Body of pancreas (tissue), 4 donors: ENCODE measurements around the gene SLC17A2. TPM values are rescaled to one million over a fixed set of nuclear protein-coding genes. Genes with fewer than 3 reads are reported as not detected.
A peak's percentile ranks its signal among the peaks of the same experiment; 100 is the strongest.

Source experiments
- ATAC-seq: fragments of 150-250 bp; one replicate; pipeline ENCODE4 v1.9.1; 2016
- DNase-seq, 4 donors: peaks; one replicate each; pipeline ENCODE4 v3.0.0-alpha.2; 2019
- H3K27ac ChIP-seq, 4 donors: fragments of 200-600 bp; sonication (generic); 1 replicate in 3 of 4; 2 replicates in 1 of 4; pipeline versions ENCODE4 v1.5.1 to v1.6.1; 2016 to 2019; ENCODE audit warnings: mild to moderate bottlenecking in 1 of 4, mixed read lengths in 1 of 4, moderate library complexity in 1 of 4
- H3K27me3 ChIP-seq, 2 donors: fragments of 200-600 bp; sonication (generic); one replicate each; pipeline ENCODE4 v1.6.0; 2016; ENCODE audit warnings: mild to moderate bottlenecking in 1 of 2
- H3K36me3 ChIP-seq, 2 donors: fragments of 200-600 bp; sonication (generic); replicated peaks in 1 of 2; 2 replicates each; pipeline ENCODE4 v1.5.1; 2016; ENCODE audit warnings: low read depth in 2 of 2; ENCODE audit not compliant: insufficient read depth in 1 of 2
- H3K4me1 ChIP-seq: fragments of 200-600 bp; sonication (generic); one replicate; pipeline ENCODE4 v1.6.0; 2016
- H3K4me3 ChIP-seq, 2 donors: fragments of 200-600 bp; sonication (generic); 1 replicate in 1 of 2; 2 replicates in 1 of 2; pipeline ENCODE4 v1.5.1; 2016 to 2019
- H3K9me3 ChIP-seq, 3 donors: fragments of 200-600 bp; sonication (generic); 1 replicate in 2 of 3; 2 replicates in 1 of 3; pipeline ENCODE4 v1.5.1; 2016
- CTCF ChIP-seq, 7 experiments: fragments of 450-650 bp in 4 of 7; fragments of 200-600 bp in 3 of 7; sonication (generic) in 3 of 7; IDR thresholded peaks; one replicate each; pipeline ENCODE4 v1.5.1; 2016 to 2019; ENCODE audit warnings: antibody characterized with exemption in 7 of 7
- POLR2A ChIP-seq, 3 donors: fragments of 450-650 bp; IDR thresholded peaks; one replicate each; pipeline ENCODE4 v1.6.1; 2016; ENCODE audit warnings: antibody characterized with exemption in 3 of 3, mild to moderate bottlenecking in 2 of 3
- WGBS, 2 donors: methylation state at CpG; one replicate each; pipeline ENCODE4 v1.1.5; 2017; 5-methylcytosine and 5-hydroxymethylcytosine counted together
- intact Hi-C: fragments of 100-400 bp; cut with DNase I; formaldehyde crosslinking; loops from one replicate; pipeline ENCODE4 v1.15.1; 2023
- total RNA-seq, 2 donors: library from RNA; depleted of rRNA; stranded (reverse); fragments of >200 nt; gene quantifications; one replicate each; pipeline ENCODE4 v1.1.0, GENCODE V29; 2016

The SLC17A2 gene
- total RNA-seq, 2 donors from 2014 or later = not detected

- ATAC-seq (no peak), DNase-seq (no peak)
- Histone ChIP-seq H3K27ac (no peak overlapping the region), H3K4me1 (peaks cover 18% of the 10 kb centered on the region), H3K27me3 (no peaks in the 10 kb centered on the region), H3K36me3 (no peaks in the 10 kb centered on the region), H3K9me3 (no peaks in the 10 kb centered on the region), H3K4me3 (no peak overlapping the region)
- WGBS, 2 donors = 12 to 36% methylated on average over 1 of the region's 1 CpG
- intact Hi-C loops = no loop called here
- no peak for TF ChIP-seq POLR2A (IDR thresholded peaks at IDR 0.05)
- TF ChIP-seq CTCF (IDR thresholded peaks at IDR 0.05) = no peak
These were observed 29.6 kb downstream of the SLC17A2 start for GRCh38 chr6:25900843-25901242.

GRCh38 chr6:25899580-25900408 is 30.7 kb downstream of the SLC17A2 start:
- intact Hi-C loops = no loop called here
- H3K36me3 ChIP-seq = no peaks in the 10 kb centered on the region
- peaks cover 18% of the 10 kb centered on the region for H3K4me1 ChIP-seq
- peak overlapping the region in 1 of 4 donors; percentile 33 for H3K27ac ChIP-seq
- H3K4me3 ChIP-seq = no peak overlapping the region
- WGBS, 2 donors = 42 to 59% methylated on average over 2 of the region's 2 CpGs
- no peak for DNase-seq
- no peaks in the 10 kb centered on the region for H3K9me3 ChIP-seq
- TF ChIP-seq POLR2A (IDR thresholded peaks at IDR 0.05) (no peak), CTCF (IDR thresholded peaks at IDR 0.05) (no peak)
- no peak for ATAC-seq
- no peaks in the 10 kb centered on the region for H3K27me3 ChIP-seq

GRCh38 chr6:25899123-25899522 is 31.4 kb downstream of the SLC17A2 start:
- no peaks in the 10 kb centered on the region for H3K27me3 ChIP-seq
- no peak for TF ChIP-seq POLR2A (IDR thresholded peaks at IDR 0.05)
- no peak for TF ChIP-seq CTCF (IDR thresholded peaks at IDR 0.05)
- no peaks in the 10 kb centered on the region for H3K36me3 ChIP-seq
- ATAC-seq = no peak
- H3K27ac ChIP-seq = no peak overlapping the region
- peaks cover 18% of the 10 kb centered on the region for H3K4me1 ChIP-seq
- no peak for DNase-seq
- no peaks in the 10 kb centered on the region for H3K9me3 ChIP-seq
- intact Hi-C loops = no loop called here
- no peak overlapping the region for H3K4me3 ChIP-seq
- WGBS, 2 donors = 73 to 75% methylated on average over 2 of the region's 2 CpGs

GRCh38 chr6:25898289-25898977 is 32.1 kb downstream of the SLC17A2 start:
- 86% methylated on average over 5 of the region's 5 CpGs for WGBS, 2 donors
- Histone ChIP-seq H3K27ac (no peak overlapping the region), H3K4me1 (peaks cover 18% of the 10 kb centered on the region), H3K9me3 (no peaks in the 10 kb centered on the region), H3K27me3 (no peaks in the 10 kb centered on the region), H3K4me3 (no peak overlapping the region), H3K36me3 (no peaks in the 10 kb centered on the region)
- ATAC-seq (no peak), DNase-seq (no peak)
- intact Hi-C loops = no loop called here
- TF ChIP-seq POLR2A (IDR thresholded peaks at IDR 0.05) (no peak), CTCF (IDR thresholded peaks at IDR 0.05) (no peak)
